Memory B cell (primary cell): ENCODE results near the gene ZBED1.
"Not testable (repeated sequence)": the region's sequence is repeated elsewhere in the genome, so short reads cannot be mapped to it uniquely, and the experiment has no call there.

Experiments used
- ATAC-seq: fragments of 150-1000 bp; cut with Tn5 transposase; 2 replicates; pipeline ENCODE4 v1.10.0; 2021; ENCODE audit warnings: low read depth, mild to moderate bottlenecking, moderate library complexity
- DNase-seq, 2 donors: peaks; one replicate each; pipeline ENCODE4 v3.0.0; 2022; ENCODE audit warnings: low spot score in 2 of 2
- H3K27ac Mint-ChIP-seq: one replicate; pipeline ENCODE4 v1.8.0; 2022; ENCODE audit warnings: mild to moderate bottlenecking, moderate library complexity, mixed read lengths
- H3K27me3 Mint-ChIP-seq: one replicate; pipeline ENCODE4 v1.8.0; 2022; ENCODE audit warnings: mixed read lengths
- H3K36me3 Mint-ChIP-seq: one replicate; pipeline ENCODE4 v1.8.0; 2022; ENCODE audit warnings: mild to moderate bottlenecking, mixed read lengths
- H3K4me1 Mint-ChIP-seq: one replicate; pipeline ENCODE4 v1.8.0; 2022; ENCODE audit warnings: mixed read lengths
- H3K4me3 Mint-ChIP-seq: one replicate; pipeline ENCODE4 v1.8.0; 2022; ENCODE audit warnings: mild to moderate bottlenecking, moderate library complexity, mixed read lengths
- H3K9me3 Mint-ChIP-seq: one replicate; pipeline ENCODE4 v1.8.0; 2022; ENCODE audit warnings: mixed read lengths

The ZBED1 gene

GRCh38 chrX:2466876-2467656 is 33.7 kb downstream of the ZBED1 start:
- H3K27me3 Mint-ChIP-seq = no peaks in the 10 kb centered on the region
- peaks cover 3% of the 10 kb centered on the region for H3K9me3 Mint-ChIP-seq
- H3K27ac Mint-ChIP-seq = no peak overlapping the region
- peaks cover 15% of the 10 kb centered on the region for H3K36me3 Mint-ChIP-seq
- DNase-seq = no peak
- ATAC-seq = no peak
- peaks cover 17% of the 10 kb centered on the region for H3K4me1 Mint-ChIP-seq
- no peak overlapping the region for H3K4me3 Mint-ChIP-seq

GRCh38 chrX:2464677-2465166 is 36.1 kb downstream of the ZBED1 start:
- DNase-seq (no peak), ATAC-seq (no peak)
- no peaks in the 10 kb centered on the region for H3K27me3 Mint-ChIP-seq
- H3K4me1 Mint-ChIP-seq = peaks cover 19% of the 10 kb centered on the region
- no peak overlapping the region for H3K4me3 Mint-ChIP-seq
- no peak overlapping the region for H3K27ac Mint-ChIP-seq
- H3K9me3 Mint-ChIP-seq = no peaks in the 10 kb centered on the region
- H3K36me3 Mint-ChIP-seq = peaks cover 13% of the 10 kb centered on the region

DNA sequence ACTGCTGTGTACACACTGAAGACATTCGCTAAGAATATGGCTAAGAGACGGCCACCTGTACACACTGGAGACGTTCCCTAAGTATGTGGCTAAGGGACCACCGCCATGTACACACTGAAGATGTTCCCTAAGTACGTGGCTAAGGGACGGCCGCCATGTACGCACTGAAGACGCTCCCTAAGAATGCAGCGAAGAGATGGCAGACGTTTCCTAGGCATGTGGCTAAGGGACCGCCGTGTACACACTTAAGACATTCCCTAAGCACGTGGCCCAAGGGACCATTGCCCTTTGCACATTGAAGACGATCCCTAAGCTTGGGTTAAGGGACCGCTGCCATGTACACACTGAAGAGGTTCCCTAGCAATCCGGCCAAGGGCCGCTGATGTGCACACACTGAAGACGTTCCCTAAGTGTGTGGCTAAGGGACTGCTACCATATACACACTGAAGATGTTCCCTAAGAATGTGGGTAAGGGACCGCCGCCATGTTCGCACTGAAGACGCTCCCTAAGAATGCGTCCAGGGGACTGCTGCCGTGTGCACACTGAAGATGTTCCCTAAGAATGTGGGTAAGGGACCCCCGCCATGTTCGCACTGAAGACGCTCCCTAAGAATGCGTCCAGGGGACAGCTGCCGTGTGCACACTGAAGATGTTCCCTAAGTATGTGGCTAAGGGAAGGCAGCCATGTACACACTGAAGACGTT is 36.7 kb downstream of the ZBED1 start:
- Mint-ChIP-seq H3K27ac (no peak overlapping the region), H3K9me3 (no peaks in the 10 kb centered on the region), H3K27me3 (no peaks in the 10 kb centered on the region), H3K4me1 (peaks cover 19% of the 10 kb centered on the region), H3K4me3 (no peak overlapping the region), H3K36me3 (peaks cover 11% of the 10 kb centered on the region)
- ATAC-seq (no peak), DNase-seq (no peak)

DNA sequence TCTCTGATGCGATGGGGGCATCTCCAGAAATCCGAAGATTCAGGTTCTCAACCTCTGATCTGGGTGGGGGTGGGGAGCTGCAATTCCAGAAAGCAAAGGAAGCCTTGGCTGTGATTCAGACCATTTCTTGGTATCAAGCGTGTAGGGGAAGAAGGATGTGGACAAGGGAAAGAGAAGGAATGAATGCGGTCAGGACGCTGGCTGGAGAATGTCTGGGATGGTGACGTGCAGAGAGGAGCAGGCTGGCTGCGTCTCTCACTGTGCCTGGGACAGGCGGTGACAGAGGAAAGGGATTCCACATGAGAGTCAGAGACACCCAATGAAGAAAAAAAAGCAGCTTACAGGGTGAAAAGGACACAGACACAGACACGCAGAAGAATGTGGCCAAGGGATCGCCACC is 37.3 kb downstream of the ZBED1 start:
- not testable (repeated sequence) for H3K27me3 Mint-ChIP-seq, H3K27ac Mint-ChIP-seq, H3K4me3 Mint-ChIP-seq, DNase-seq, H3K9me3 Mint-ChIP-seq, ATAC-seq
- H3K4me1 Mint-ChIP-seq = peaks cover 15% of the 10 kb centered on the region
- H3K36me3 Mint-ChIP-seq = peaks cover 12% of the 10 kb centered on the region

GRCh38 chrX:2462780-2463179 is 38.0 kb downstream of the ZBED1 start:
- ATAC-seq = no peak
- no peak for DNase-seq
- H3K4me3 Mint-ChIP-seq = no peak overlapping the region
- H3K27ac Mint-ChIP-seq = no peak overlapping the region
- H3K36me3 Mint-ChIP-seq = peaks cover 17% of the 10 kb centered on the region
- no peaks in the 10 kb centered on the region for H3K27me3 Mint-ChIP-seq
- H3K9me3 Mint-ChIP-seq = peaks cover 3% of the 10 kb centered on the region
- peaks cover 11% of the 10 kb centered on the region for H3K4me1 Mint-ChIP-seq

DNA sequence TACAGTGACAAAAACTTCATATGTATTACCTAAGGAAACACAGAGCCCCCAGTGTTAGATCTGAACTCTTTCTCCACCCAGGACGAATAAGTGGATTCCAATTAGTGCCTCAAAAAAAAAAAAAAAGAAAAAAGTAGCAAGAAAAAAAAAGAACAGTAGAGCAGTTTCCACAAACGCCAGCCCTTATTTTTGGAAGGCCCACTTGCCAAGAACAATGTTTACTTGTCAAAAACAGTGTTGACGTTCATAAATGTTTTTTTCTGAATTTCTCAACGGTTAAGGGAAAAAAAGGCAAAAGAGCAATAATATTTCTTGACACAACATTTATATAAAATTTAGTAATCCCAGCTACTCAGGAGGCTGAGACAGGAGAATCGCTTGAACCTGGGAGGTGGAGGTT is 38.7 kb downstream of the ZBED1 start:
- H3K4me3 Mint-ChIP-seq = no peak overlapping the region
- ATAC-seq (no peak), DNase-seq (no peak)
- peaks cover 8% of the 10 kb centered on the region for H3K4me1 Mint-ChIP-seq
- peaks cover 14% of the 10 kb centered on the region for H3K36me3 Mint-ChIP-seq
- H3K9me3 Mint-ChIP-seq = peaks cover 3% of the 10 kb centered on the region
- H3K27ac Mint-ChIP-seq = peak overlapping the region; percentile 74
- no peaks in the 10 kb centered on the region for H3K27me3 Mint-ChIP-seq

- Mint-ChIP-seq H3K9me3 (peaks cover 3% of the 10 kb centered on the region), H3K27me3 (no peaks in the 10 kb centered on the region), H3K4me3 (no peak overlapping the region), H3K36me3 (peaks cover 18% of the 10 kb centered on the region), H3K4me1 (peaks cover 8% of the 10 kb centered on the region), H3K27ac (peak overlapping the region; percentile 74)
- no peak for DNase-seq
- no peak for ATAC-seq
Measured at GRCh38 chrX:2461711-2462016, 39.1 kb downstream of the ZBED1 start.

DNA sequence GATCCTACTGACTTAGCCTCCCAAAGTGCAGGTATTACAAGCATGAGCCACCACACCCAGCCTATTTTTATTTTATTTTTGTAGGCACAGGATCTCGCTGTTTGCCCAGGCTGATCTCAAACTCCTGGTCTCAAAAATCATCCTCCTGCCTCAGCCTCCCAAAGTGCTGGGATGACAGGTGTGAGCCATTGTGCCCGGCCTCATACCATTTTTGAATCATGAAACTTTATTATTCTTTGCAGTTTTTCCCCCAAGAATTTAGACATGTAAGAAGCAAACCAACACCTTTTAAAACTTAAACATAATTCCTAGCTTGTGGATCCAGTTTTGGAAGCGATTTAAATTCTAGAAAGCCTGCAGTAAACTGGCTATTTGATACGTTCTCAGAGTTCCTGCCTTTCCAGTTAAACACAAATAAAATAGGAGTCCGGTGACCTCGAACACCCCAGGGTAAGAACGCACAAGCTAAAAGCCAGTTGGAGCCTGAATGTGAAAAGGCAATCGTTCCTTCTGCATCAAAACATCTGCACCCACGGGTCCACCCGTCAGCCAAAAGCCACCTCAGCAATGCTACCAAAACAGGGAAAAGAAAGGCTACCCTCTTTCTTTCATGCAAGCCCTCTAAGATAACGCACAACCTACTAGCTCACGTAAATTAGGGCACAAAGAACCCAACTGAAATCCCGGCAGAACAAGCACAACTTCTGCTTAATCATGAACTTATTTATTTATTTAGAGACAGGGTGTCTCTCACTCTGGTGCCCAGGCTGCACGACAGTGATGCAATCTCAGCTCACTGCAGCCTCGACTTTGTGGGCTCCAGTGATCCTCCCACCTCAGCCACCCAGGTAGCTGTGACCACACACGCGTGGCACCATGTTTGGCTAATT is 39.7 kb downstream of the ZBED1 start:
- DNase-seq, H3K9me3 Mint-ChIP-seq, H3K4me3 Mint-ChIP-seq, H3K27me3 Mint-ChIP-seq, H3K4me1 Mint-ChIP-seq, ATAC-seq: not testable (repeated sequence)
- H3K27ac Mint-ChIP-seq = peak overlapping the region; percentile 74
- H3K36me3 Mint-ChIP-seq = peaks cover 17% of the 10 kb centered on the region

GRCh38 chrX:2460048-2460447 is 40.7 kb downstream of the ZBED1 start:
- not testable (repeated sequence) for H3K27ac Mint-ChIP-seq, H3K27me3 Mint-ChIP-seq, H3K4me3 Mint-ChIP-seq, ATAC-seq, H3K9me3 Mint-ChIP-seq, DNase-seq
- H3K4me1 Mint-ChIP-seq = peaks cover 10% of the 10 kb centered on the region
- peaks cover 18% of the 10 kb centered on the region for H3K36me3 Mint-ChIP-seq

DNA sequence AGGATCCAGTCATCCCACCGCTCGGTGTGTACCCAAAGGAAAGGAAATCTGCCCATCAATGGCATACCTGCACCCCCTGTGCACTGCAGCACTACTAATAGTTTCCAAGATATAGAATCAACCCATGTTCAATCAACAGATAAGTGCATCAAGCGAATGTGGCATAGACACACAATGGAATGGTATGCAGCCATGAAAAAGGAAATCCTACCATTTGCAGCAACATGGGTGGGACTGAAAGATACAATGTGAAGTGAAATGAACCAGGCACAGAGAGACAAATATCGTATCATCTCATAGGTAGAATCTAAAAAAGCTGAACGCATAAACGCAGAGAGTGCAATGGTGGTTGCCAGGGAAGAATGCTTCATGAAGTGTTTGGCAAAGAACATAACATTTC is 42.5 kb downstream of the ZBED1 start:
- no peak for DNase-seq
- Mint-ChIP-seq H3K27me3 (no peaks in the 10 kb centered on the region), H3K27ac (no peak overlapping the region), H3K9me3 (peaks cover 3% of the 10 kb centered on the region), H3K36me3 (peaks cover 16% of the 10 kb centered on the region), H3K4me3 (no peak overlapping the region), H3K4me1 (peaks cover 5% of the 10 kb centered on the region)
- ATAC-seq = no peak

DNA sequence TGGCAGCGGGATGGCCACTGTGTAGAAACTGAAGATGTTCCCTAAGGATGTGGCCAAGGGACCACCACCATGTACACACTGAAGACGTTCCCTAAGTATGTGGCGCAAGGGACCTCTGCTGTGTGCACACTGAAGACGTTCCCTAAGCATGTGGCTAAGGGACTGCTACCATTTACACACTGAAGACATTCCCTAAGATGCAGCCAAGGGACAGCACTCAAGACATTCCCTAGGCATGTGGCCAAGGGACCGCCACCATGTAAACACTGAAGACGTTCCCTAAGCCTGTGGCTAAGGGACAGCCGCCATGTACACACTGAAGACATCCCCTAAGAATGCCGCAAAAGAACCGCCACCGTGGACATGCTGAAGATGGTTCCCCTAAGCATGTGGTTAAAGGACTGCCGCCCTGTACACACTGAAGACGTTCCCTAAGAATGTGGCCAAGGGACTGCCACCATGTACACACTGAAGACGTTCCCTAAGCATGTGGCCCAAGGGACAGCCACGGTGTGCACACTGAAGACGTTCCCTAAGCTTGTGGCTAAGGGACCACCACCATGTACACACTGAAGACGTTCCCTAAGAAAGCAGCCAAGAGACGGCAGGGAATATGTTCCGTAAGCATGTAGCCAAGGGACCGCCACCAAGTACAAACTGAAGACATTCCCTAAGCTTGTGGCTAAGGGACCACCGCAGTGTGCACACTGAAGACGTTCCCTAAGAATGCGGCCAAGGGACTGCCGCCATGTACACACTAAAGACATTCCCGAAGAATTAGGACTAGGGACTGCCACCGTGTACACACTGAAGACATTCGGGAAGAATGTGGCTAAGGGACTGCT is 43.3 kb downstream of the ZBED1 start:
- Mint-ChIP-seq H3K36me3 (peaks cover 21% of the 10 kb centered on the region), H3K4me1 (peaks cover 4% of the 10 kb centered on the region), H3K27ac (no peak overlapping the region), H3K9me3 (peaks cover 3% of the 10 kb centered on the region), H3K4me3 (no peak overlapping the region), H3K27me3 (no peaks in the 10 kb centered on the region)
- ATAC-seq (no peak), DNase-seq (no peak)

GRCh38 chrX:2456091-2456490 is 44.7 kb downstream of the ZBED1 start:
- ATAC-seq, H3K27ac Mint-ChIP-seq, H3K4me3 Mint-ChIP-seq, H3K4me1 Mint-ChIP-seq, H3K27me3 Mint-ChIP-seq, DNase-seq, H3K9me3 Mint-ChIP-seq: not testable (repeated sequence)
- H3K36me3 Mint-ChIP-seq = peaks cover 26% of the 10 kb centered on the region

GRCh38 chrX:2454620-2455019 is 46.2 kb downstream of the ZBED1 start:
- H3K4me1 Mint-ChIP-seq, ATAC-seq, H3K9me3 Mint-ChIP-seq, H3K27ac Mint-ChIP-seq, H3K4me3 Mint-ChIP-seq, H3K27me3 Mint-ChIP-seq, DNase-seq: not testable (repeated sequence)
- peaks cover 29% of the 10 kb centered on the region for H3K36me3 Mint-ChIP-seq
